Erythroblast (primary cell): ENCODE data around the gene GPC6.

Source experiments
- GATA1 ChIP-seq: IDR thresholded peaks from 2 replicates; pipeline ENCODE4 v1.6.1; 2011; ENCODE audit warnings: low read depth, mild to moderate bottlenecking, control low read depth, low read length, moderate library complexity
- POLR2A ChIP-seq: IDR thresholded peaks from 2 replicates; pipeline ENCODE4 v1.6.1; 2011; ENCODE audit warnings: mild to moderate bottlenecking, low read length

- TF ChIP-seq POLR2A, result no peak
- no peak for TF ChIP-seq GATA1
These were observed 989.9 kb downstream of the GPC6 start for GRCh38 chr13:94216476-94216875.
